ENCODE measurements around the gene DNAH17.

DNA sequence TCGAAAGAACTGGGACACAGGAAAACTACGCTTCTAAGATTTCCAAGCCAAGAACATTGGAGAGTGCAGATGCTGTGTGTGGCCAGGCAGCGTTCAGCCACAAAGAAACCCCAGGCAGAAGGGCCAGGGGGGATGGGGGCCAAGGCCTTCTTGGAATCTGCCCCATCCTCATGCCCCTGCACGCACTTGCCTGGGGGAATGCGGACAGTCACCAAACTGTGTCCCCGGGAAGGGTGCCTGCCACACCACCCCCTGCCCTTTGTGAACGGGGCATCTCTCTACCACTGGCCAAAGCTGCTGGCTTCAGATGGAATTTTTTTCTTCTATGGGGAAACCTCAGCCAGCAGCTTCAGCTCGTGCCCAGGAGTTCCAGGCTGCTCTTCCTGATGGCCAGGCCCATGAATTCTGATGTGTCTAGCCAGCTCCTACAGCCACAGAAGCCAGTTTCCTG lies 32.0 kb upstream of the DNAH17 start:
- TF ChIP-seq, protein P1, sequence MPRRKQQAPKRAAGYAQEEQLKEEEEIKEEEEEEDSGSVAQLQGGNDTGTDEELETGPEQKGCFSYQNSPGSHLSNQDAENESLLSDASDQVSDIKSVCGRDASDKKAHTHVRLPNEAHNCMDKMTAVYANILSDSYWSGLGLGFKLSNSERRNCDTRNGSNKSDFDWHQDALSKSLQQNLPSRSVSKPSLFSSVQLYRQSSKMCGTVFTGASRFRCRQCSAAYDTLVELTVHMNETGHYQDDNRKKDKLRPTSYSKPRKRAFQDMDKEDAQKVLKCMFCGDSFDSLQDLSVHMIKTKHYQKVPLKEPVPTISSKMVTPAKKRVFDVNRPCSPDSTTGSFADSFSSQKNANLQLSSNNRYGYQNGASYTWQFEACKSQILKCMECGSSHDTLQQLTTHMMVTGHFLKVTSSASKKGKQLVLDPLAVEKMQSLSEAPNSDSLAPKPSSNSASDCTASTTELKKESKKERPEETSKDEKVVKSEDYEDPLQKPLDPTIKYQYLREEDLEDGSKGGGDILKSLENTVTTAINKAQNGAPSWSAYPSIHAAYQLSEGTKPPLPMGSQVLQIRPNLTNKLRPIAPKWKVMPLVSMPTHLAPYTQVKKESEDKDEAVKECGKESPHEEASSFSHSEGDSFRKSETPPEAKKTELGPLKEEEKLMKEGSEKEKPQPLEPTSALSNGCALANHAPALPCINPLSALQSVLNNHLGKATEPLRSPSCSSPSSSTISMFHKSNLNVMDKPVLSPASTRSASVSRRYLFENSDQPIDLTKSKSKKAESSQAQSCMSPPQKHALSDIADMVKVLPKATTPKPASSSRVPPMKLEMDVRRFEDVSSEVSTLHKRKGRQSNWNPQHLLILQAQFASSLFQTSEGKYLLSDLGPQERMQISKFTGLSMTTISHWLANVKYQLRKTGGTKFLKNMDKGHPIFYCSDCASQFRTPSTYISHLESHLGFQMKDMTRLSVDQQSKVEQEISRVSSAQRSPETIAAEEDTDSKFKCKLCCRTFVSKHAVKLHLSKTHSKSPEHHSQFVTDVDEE (CRISPR knock-in tag; IDR thresholded peaks at IDR 0.05): no peak
- no peak for TF ChIP-seq ISL1 (CRISPR knock-in tag; IDR thresholded peaks at IDR 0.05)

All from SK-N-SH treated with all-trans-retinoic acid at 6 μM for 48 hours (cell line).